Hippocampal formation (tissue), 2 donors: ENCODE measurements around the gene JPH3.

Experiments
- DNase-seq, 2 donors: peaks; one replicate each; lab custom pipeline; 2025; lab: John Stamatoyannopoulos, UW

Gene JPH3

DNA sequence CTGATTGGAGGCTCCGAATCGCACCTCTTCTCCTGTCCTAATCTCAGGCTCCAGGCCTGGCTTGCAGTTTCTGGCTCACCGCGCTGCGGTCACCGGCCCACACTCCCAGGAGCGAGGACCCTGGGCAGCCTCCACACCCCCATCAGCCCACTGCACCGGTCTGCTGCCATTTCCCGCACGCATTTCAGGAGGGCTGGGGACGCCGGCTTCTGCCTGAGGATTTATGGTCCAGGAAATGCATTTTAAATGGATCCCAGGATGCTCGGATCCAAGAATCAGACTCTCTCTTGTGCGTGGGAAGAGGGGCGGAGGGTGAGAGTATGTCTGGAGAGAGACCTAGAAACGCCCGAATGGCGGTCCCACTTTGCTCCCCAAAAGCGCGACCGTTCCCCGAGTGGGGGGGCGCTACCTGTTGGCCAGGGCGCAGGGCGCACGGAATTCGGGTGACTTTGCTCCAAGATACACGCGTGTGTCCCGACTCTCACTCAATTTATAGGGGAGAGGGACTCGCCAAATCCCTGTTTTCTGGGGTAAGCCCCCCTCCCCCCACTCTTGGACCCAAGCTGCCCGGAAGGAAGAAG, 817 bp upstream of the JPH3 start:
- no peak for DNase-seq

- no peak for DNase-seq
Observed at GRCh38 chr16:87602821-87603683, 744 bp downstream of the JPH3 start.

- DNase-seq = no peak
Observed at GRCh38 chr16:87603684-87604633, 1.7 kb downstream of the JPH3 start.

- no peak for DNase-seq
Observed at GRCh38 chr16:87604634-87605111, 2.4 kb downstream of the JPH3 start.

- DNase-seq = no peak
Observed at GRCh38 chr16:87607223-87607622, 4.9 kb downstream of the JPH3 start.

- no peak for DNase-seq
Observed at GRCh38 chr16:87607871-87608270, 5.6 kb downstream of the JPH3 start.

GRCh38 chr16:87608400-87608985, 6.2 kb downstream of the JPH3 start:
- DNase-seq = no peak

GRCh38 chr16:87610026-87610425, 7.7 kb downstream of the JPH3 start:
- DNase-seq = no peak

DNA sequence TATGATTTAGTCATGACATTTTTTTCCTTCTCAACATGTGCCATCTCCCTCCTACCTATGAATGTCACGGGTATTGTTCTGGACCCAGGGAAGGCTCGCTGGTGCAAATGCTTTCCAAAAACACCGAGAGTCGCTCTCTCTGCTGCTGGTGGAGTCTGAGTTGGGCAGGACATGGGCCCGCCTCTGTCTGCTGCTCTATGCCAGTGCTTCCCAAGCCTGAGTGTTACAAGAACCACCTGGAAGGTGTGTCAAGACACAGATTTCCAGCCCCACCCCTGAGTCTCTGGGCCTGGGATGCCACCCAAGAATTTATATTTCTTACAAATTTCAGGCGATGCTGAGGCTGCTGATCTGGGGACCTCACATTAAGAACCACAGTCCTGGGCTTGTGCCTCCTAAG, 9.1 kb downstream of the JPH3 start:
- DNase-seq = no peak

- no peak for DNase-seq
Observed at GRCh38 chr16:87613961-87614360, 11.7 kb downstream of the JPH3 start.

DNA sequence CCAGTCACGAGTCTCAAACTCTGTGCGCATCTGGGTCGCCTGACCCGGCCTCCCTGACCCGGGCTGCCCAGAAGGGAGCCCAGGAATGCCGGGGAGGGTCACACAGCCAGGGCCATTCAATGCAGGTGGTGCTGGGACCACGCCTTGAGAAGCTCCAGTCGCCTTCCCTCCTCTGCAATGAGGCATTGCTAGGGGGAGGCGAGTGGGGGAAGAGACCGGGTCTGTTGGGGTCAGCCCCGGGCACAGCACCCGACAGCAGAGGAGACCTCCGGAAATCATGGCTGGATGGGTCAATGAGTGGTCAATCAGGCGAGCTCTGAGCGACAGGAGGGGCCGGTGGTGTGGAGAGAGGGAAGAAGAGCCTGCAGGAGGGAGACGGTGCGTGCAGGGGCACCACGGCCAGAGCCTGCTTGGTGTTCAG, 13.3 kb downstream of the JPH3 start:
- no peak for DNase-seq

DNA sequence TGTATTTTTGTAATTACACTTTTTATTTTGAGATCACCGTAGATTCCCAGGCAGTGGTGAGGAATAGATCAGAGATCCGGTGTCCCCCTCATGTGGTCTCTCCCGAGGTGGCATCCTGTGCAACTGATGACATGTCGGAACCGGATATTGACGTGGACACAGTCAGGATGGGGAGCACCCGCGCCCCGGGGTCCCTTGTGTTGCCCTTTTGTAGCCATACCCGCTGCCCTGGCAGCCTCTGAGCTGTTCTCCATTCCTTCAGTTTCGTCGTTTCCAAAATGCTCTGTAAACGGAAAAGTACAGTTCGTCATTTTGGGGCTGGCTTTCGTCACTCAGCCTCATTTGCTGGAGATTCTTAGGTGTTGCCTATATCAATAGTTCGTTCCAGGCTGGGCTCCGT, 14.2 kb downstream of the JPH3 start:
- no peak for DNase-seq

DNA sequence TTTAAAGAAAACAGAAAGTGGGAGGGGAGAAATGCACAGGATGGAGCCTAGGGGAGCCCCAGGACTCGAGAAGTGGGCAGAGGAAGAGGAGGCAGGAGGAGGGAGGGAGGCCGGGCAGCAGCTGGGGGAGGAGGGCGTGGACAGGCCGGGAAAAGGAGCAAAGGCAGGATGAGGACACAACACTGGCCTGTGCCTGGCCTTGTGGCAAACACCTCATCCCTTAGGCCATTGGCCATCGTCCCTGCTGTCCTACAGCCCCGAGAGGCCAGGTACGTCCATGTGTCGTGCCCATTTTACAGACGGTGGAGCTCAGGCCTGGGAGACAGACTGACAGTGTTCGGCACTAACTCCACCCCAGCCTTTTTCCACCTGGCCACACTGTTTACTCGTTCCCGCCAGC, 15.9 kb downstream of the JPH3 start:
- DNase-seq = no peak

GRCh38 chr16:87619360-87620200, 17.3 kb downstream of the JPH3 start:
- DNase-seq = no peak

DNA sequence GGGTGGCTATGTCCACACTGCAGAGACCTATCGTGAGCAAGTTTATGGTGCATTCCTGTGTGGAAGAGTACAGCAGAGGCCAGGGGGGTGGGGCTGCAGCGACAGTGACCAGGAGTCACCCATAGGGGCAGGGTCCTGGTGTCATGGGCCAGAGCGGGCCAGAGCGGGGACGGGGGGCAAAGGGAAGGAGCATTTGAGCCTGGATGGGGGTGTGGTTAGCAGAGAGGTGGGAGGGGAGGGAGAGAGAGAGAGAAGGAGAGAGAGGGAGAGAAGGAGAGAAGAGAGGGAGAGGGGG, 17.8 kb downstream of the JPH3 start:
- DNase-seq = no peak

DNA sequence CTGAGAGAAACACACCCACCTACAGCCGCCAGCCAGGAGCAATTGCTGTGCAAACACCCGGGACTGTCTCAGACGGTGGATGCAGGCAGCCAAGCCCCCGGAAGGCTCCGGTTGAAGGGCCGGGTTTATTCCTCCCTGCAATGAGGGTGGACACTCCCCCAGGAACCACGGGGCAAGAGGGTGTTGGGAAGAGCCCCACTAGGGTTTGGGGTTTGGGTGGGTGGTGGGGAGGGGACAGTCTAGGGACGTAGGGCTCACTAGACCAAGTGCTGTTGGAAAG, 19.2 kb downstream of the JPH3 start:
- no peak for DNase-seq

GRCh38 chr16:87621976-87622713, 19.8 kb downstream of the JPH3 start:
- no peak for DNase-seq

GRCh38 chr16:87622756-87623319, 20.5 kb downstream of the JPH3 start:
- DNase-seq = no peak

- no peak for DNase-seq
Observed at GRCh38 chr16:87625241-87625797, 23.0 kb downstream of the JPH3 start.

- no peak for DNase-seq
Observed at GRCh38 chr16:87626401-87626800, 24.1 kb downstream of the JPH3 start.
